HG02642 (cell line): ENCODE data around the gene TMEM269.

ENCODE experiments used
- ATAC-seq: cut with Tn5 transposase; IDR thresholded peaks from one replicate; pipeline ENCODE4 v1.9.1; 2021; ENCODE audit warnings: mild to moderate bottlenecking; ENCODE audit not compliant: unreplicated experiment, poor library complexity

TMEM269 gene

GRCh38 chr1:42817440-42817767 is 32.6 kb downstream of the TMEM269 start:
- ATAC-seq, result no peak

- no peak for ATAC-seq
Observed at GRCh38 chr1:42817976-42818375, 33.2 kb downstream of the TMEM269 start.

GRCh38 chr1:42820813-42821212 is 36.0 kb downstream of the TMEM269 start:
- no peak for ATAC-seq

- no peak for ATAC-seq
Observed at GRCh38 chr1:42821690-42822089, 36.9 kb downstream of the TMEM269 start.

- no peak for ATAC-seq
Observed at GRCh38 chr1:42822800-42823392, 38.1 kb downstream of the TMEM269 start.

GRCh38 chr1:42824481-42825035 is 39.8 kb downstream of the TMEM269 start:
- ATAC-seq, result no peak

GRCh38 chr1:42825036-42825851 is 40.5 kb downstream of the TMEM269 start:
- ATAC-seq, result no peak

GRCh38 chr1:42830631-42831030 is 45.8 kb downstream of the TMEM269 start:
- no peak for ATAC-seq

- ATAC-seq, result no peak
Observed at GRCh38 chr1:42831273-42831672, 46.5 kb downstream of the TMEM269 start.

GRCh38 chr1:42832641-42833240 is 48.0 kb downstream of the TMEM269 start:
- ATAC-seq, result no peak

GRCh38 chr1:42833981-42834380 is 49.2 kb downstream of the TMEM269 start:
- ATAC-seq, result no peak

GRCh38 chr1:42834803-42835202 is 50.0 kb downstream of the TMEM269 start:
- no peak for ATAC-seq

- no peak for ATAC-seq
Observed at GRCh38 chr1:42835422-42835821, 50.6 kb downstream of the TMEM269 start.

- no peak for ATAC-seq
Observed at GRCh38 chr1:42837709-42838108, 52.9 kb downstream of the TMEM269 start.

- no peak for ATAC-seq
Observed at GRCh38 chr1:42838482-42839190, 53.8 kb downstream of the TMEM269 start.

- ATAC-seq, result no peak
Observed at GRCh38 chr1:42841010-42841409, 56.2 kb downstream of the TMEM269 start.

- ATAC-seq, result no peak
Observed at GRCh38 chr1:42841440-42842147, 56.8 kb downstream of the TMEM269 start.

GRCh38 chr1:42844592-42845140 is 59.9 kb downstream of the TMEM269 start:
- ATAC-seq, result no peak

GRCh38 chr1:42845193-42845592 is 60.4 kb downstream of the TMEM269 start:
- no peak for ATAC-seq

- peak; percentile 23 for ATAC-seq
Observed at GRCh38 chr1:42845866-42846256, 61.1 kb downstream of the TMEM269 start.
